Fibroblast of lung (primary cell): Measurements from ENCODE around the gene TMED4. TPM values are rescaled to one million over a fixed set of nuclear protein-coding genes. Genes with fewer than 3 reads are reported as not detected.

ENCODE experiments used
- DNase-seq, 2 donors: peaks; one replicate each; pipeline versions ENCODE4 v3.0.0 to v3.0.0-alpha.2; 2010; ENCODE audit warnings: low read depth in 2 of 2
- H2AFZ ChIP-seq: 2 replicates; pipeline ENCODE4 v1.5.1; 2012; ENCODE audit warnings: low read length, control low read depth, inconsistent platforms
- H3K27ac ChIP-seq: 2 replicates; pipeline ENCODE4 v1.5.1; 2011; ENCODE audit warnings: low read length, control low read depth; ENCODE audit not compliant: insufficient read depth
- H3K27me3 ChIP-seq: 2 replicates; pipeline ENCODE4 v1.5.1; 2011; ENCODE audit warnings: mild to moderate bottlenecking, low read length; ENCODE audit not compliant: control insufficient read depth, insufficient read depth
- H3K36me3 ChIP-seq: 2 replicates; pipeline ENCODE4 v1.5.1; 2011; ENCODE audit warnings: low read length; ENCODE audit not compliant: control insufficient read depth, insufficient read depth
- H3K4me1 ChIP-seq: 2 replicates; pipeline ENCODE4 v1.5.1; 2011; ENCODE audit warnings: low read length; ENCODE audit not compliant: control insufficient read depth, insufficient read depth; ENCODE audit errors: extremely low read depth
- H3K4me2 ChIP-seq: 2 replicates; pipeline ENCODE4 v1.5.1; 2011; ENCODE audit warnings: low read length, control low read depth; ENCODE audit not compliant: insufficient read depth; ENCODE audit errors: extremely low read depth
- H3K4me3 ChIP-seq, 4 experiments: fragments of 200-600 bp in 1 of 4; sonication (generic) in 1 of 4; replicated peaks in 1 of 4; 2 replicates each; pipeline ENCODE4 v1.5.1; 2011 to 2016; ENCODE audit warnings: low read length in 4 of 4, low read depth in 3 of 4, mild to moderate bottlenecking in 3 of 4, control low read depth in 2 of 4, inconsistent platforms in 1 of 4, mixed read lengths in 1 of 4; ENCODE audit not compliant: insufficient read depth in 1 of 4; ENCODE audit errors: control extremely low read depth in 1 of 4
- H3K79me2 ChIP-seq: 2 replicates; pipeline ENCODE4 v1.5.1; 2012; ENCODE audit warnings: mild to moderate bottlenecking, low read length, inconsistent platforms; ENCODE audit not compliant: control insufficient read depth, insufficient read depth
- H3K9ac ChIP-seq: 2 replicates; pipeline ENCODE4 v1.5.1; 2011; ENCODE audit warnings: mild to moderate bottlenecking, low read length, control low read depth; ENCODE audit not compliant: insufficient read depth
- H3K9me3 ChIP-seq: 2 replicates; pipeline ENCODE4 v1.5.1; 2012; ENCODE audit warnings: low read depth, low read length; ENCODE audit not compliant: control insufficient read depth, insufficient read depth
- H4K20me1 ChIP-seq: 2 replicates; pipeline ENCODE4 v1.5.1; 2011; ENCODE audit warnings: low read length; ENCODE audit not compliant: control insufficient read depth, insufficient read depth; ENCODE audit errors: extremely low read depth
- CTCF ChIP-seq, 2 donors: IDR thresholded peaks in 1 of 2; conservative IDR thresholded peaks in 1 of 2; 1 replicate in 1 of 2; 2 replicates in 1 of 2; pipeline ENCODE4 v1.5.1; 2011 to 2012; ENCODE audit warnings: low read length in 2 of 2, control low read depth in 1 of 2, inconsistent platforms in 1 of 2, low read depth in 1 of 2, mild to moderate bottlenecking in 1 of 2
- EZH2 ChIP-seq: IDR thresholded peaks from 2 replicates; pipeline ENCODE4 v1.5.1; 2012; ENCODE audit warnings: low read length, control low read depth, mild to moderate bottlenecking; ENCODE audit errors: missing control alignments
- polyA plus RNA-seq, 2 donors: library from polyadenylated mRNA; depleted of rRNA in 1 of 2; stranded (reverse) in 1 of 2; unstranded in 1 of 2; fragments of >200 nt; gene quantifications; 2 replicates each; pipeline ENCODE4 v1.2.1, GENCODE V29; 2011 to 2012; ENCODE audit warnings: missing spikeins in 1 of 2
- total RNA-seq: library from RNA; depleted of rRNA; stranded (reverse); fragments of >200 nt; gene quantifications from 2 replicates; pipeline ENCODE4 v1.2.1, GENCODE V29; 2014

The TMED4 gene
- total and polyA plus RNA-seq, 2 donors (not counting 1 experiment from before 2014, with no cell fraction given), result 74.5 to 101 TPM

DNA sequence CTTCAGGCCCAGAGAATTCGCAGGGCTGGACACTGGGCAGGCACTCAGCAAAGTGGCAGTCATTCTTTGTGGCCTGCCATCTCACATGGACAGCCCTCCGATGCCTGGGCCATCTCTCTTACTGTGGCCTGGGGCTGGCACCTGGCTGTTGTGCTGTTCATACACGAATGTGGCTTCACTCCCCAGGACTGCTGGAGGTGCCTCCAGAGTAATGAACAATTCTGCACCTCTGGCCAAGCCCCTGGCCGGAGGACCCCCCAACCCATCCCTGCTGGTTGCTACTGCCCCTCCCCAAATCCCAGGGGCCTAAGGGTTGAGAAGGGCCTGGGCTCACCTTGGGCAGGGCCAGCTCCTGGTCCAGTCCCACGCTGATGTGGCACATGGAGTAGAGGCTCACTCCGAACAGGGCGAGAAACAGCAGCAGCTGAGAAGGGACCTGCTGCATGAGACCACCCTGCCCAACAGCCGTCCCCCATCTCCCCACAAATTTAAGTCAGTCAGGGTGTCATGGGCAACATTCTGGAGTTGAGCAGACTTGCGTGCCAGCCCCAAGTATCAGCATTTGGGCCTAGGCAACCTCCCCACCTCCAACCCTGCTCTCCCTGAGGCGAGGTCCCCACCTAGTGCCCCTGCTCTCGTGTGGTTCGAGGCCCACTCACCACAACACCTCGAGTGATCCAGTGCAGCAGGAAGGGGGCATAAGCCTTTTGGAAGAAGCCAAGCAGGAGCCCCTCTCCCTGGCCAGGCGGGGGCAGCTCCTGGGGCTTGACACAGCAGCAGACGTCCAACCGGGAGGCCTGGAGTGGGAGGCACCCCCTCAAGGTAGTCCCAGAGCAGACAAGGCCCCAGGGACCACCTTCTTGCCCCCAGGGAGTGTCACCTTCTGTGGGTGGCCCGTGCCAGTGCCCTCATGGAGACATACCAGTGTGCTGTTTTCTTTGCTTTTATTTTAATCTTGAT is 50.3 kb downstream of the TMED4 start:
- H3K79me2 ChIP-seq, result no peaks in the 10 kb centered on the region
- H4K20me1 ChIP-seq, result no peaks in the 10 kb centered on the region
- no peak overlapping the region for H3K4me2 ChIP-seq
- no peaks in the 10 kb centered on the region for H3K27me3 ChIP-seq
- H3K9me3 ChIP-seq, result no peaks in the 10 kb centered on the region
- no peak overlapping the region for H3K27ac ChIP-seq
- H3K4me1 ChIP-seq, result peaks cover 6% of the 10 kb centered on the region
- no peaks in the 10 kb centered on the region for H3K36me3 ChIP-seq
- H2AFZ ChIP-seq, result no peak overlapping the region
- H3K4me3 ChIP-seq, result no peak overlapping the region
- TF ChIP-seq EZH2 (no peak), CTCF (conservative IDR thresholded peaks at IDR 0.05 in 1 of 2, IDR thresholded peaks at IDR 0.05 in 1 of 2; ENCODE audit: low read depth in 1 of 2, low read length in 2 of 2) (no peak)
- DNase-seq, result no peak
- H3K9ac ChIP-seq, result no peak overlapping the region

GRCh38 chr7:44530990-44531389 is 51.0 kb downstream of the TMED4 start:
- H2AFZ ChIP-seq, result no peak overlapping the region
- H3K9ac ChIP-seq, result no peak overlapping the region
- no peak overlapping the region for H3K4me3 ChIP-seq

More at GRCh38 chr7:44530990-44531389, 51.0 kb downstream of the TMED4 start:
- no peak for DNase-seq
- Histone ChIP-seq H3K4me1 (peaks cover 6% of the 10 kb centered on the region), H3K27me3 (no peaks in the 10 kb centered on the region), H3K9me3 (no peaks in the 10 kb centered on the region), H3K36me3 (no peaks in the 10 kb centered on the region), H3K79me2 (no peaks in the 10 kb centered on the region), H4K20me1 (no peaks in the 10 kb centered on the region), H3K4me2 (no peak overlapping the region), H3K27ac (no peak overlapping the region)
- TF ChIP-seq CTCF (conservative IDR thresholded peaks at IDR 0.05 in 1 of 2, IDR thresholded peaks at IDR 0.05 in 1 of 2; ENCODE audit: low read depth in 1 of 2, low read length in 2 of 2), result no peak
- no peak for TF ChIP-seq EZH2

Other genes starting within 250 kb of the TMED4 start
- 67.0 and 68.7 TPM in 2 replicates for gene NUDCD3, start 91.6 kb downstream of the TMED4 start, total RNA-seq
- gene NUDCD3, start 91.6 kb downstream of the TMED4 start, polyA plus RNA-seq, result 51.9 and 65.1 TPM in 2 replicates
- gene NPC1L1, start 40.9 kb downstream of the TMED4 start, total RNA-seq, result under 0.01 TPM in 2 replicates
- 0.05 and 0.09 TPM in 2 replicates for gene NPC1L1, start 40.9 kb downstream of the TMED4 start, polyA plus RNA-seq
- 38.3 and 44.4 TPM in 2 replicates for gene DDX56, start 8.3 kb downstream of the TMED4 start, total RNA-seq
- 36.0 and 63.4 TPM in 2 replicates for gene DDX56, start 8.3 kb downstream of the TMED4 start, polyA plus RNA-seq
- 40.8 and 69.2 TPM in 2 replicates for gene OGDH, start 24.4 kb upstream of the TMED4 start, total RNA-seq
- gene OGDH, start 24.4 kb upstream of the TMED4 start, polyA plus RNA-seq, result 60.8 and 74.9 TPM in 2 replicates
- gene ZMIZ2, start 166.6 kb upstream of the TMED4 start, total RNA-seq, result 5.1 and 9.1 TPM in 2 replicates
- 3.9 and 5.5 TPM in 2 replicates for gene ZMIZ2, start 166.6 kb upstream of the TMED4 start, polyA plus RNA-seq
- gene PPIA, start 214.4 kb upstream of the TMED4 start, total RNA-seq, result 940 and 1,161 TPM in 2 replicates
- gene PPIA, start 214.4 kb upstream of the TMED4 start, polyA plus RNA-seq, result 7,057 and 8,825 TPM in 2 replicates